Mucosa of descending colon (tissue), 3 donors: ENCODE measurements around the gene ANKRD55. TPM values are rescaled to one million over a fixed set of nuclear protein-coding genes. Genes with fewer than 3 reads are reported as not detected.

ENCODE experiments used
- ATAC-seq: fragments of 200-7000 bp; cut with Tn5 transposase; one replicate; pipeline ENCODE4 v1.9.1; 2020; ENCODE audit warnings: mild to moderate bottlenecking, moderate library complexity
- DNase-seq, 3 donors: peaks; one replicate each; pipeline ENCODE4 v3.0.0-alpha.2; 2020
- H3K36me3 ChIP-seq: fragments of 200-600 bp; one replicate; pipeline ENCODE4 v1.8.0; 2021; ENCODE audit warnings: low read depth, mild to moderate bottlenecking
- H3K4me1 ChIP-seq: fragments of 200-600 bp; one replicate; pipeline ENCODE4 v1.8.0; 2021; ENCODE audit warnings: low read depth, mild to moderate bottlenecking
- H3K4me3 ChIP-seq: fragments of 200-600 bp; one replicate; pipeline ENCODE4 v1.8.0; 2021; ENCODE audit warnings: mild to moderate bottlenecking
- H3K9me3 ChIP-seq: fragments of 200-600 bp; one replicate; pipeline ENCODE4 v1.8.0; 2021; ENCODE audit warnings: mild to moderate bottlenecking
- intact Hi-C, 2 donors: fragments of 100-400 bp; cut with DNase I in 1 of 2; cut with micrococcal nuclease in 1 of 2; formaldehyde crosslinking; loops; one replicate each; pipeline versions ENCODE4 v1.11.0 to v1.11.1; 2022; cut with DNase I, micrococcal nuclease
- total RNA-seq, 3 donors: library from RNA; stranded (reverse); fragmentation: NEBNext Ultra II Directional in 2 of 3; extraction: Animal tissue kit (Norgen Biotek cat#: 25700) in 2 of 3; gene quantifications; one replicate each; pipeline versions ENCODE4 v1.2.1 to v1.2.4, GENCODE V29; 2021 to 2023
- TF ChIP-seq, protein P1 (sequence below): fragments of 200-600 bp; IDR thresholded peaks from one replicate; pipeline ENCODE4 v1.8.0; 2022; ENCODE audit warnings: antibody characterized with exemption, mild to moderate bottlenecking
- donor health status: DM: no; HTN: no; CAD: no; lungs with moderate emphysema.
- donor health status: DM: no; HTN: no; CAD: no.
- donor health status: DM: no; HTN: yes; CAD: no.

Gene ANKRD55
- total RNA-seq, 3 donors from 2014 or later, result 0.31 TPM; not detected in 2

DNA sequence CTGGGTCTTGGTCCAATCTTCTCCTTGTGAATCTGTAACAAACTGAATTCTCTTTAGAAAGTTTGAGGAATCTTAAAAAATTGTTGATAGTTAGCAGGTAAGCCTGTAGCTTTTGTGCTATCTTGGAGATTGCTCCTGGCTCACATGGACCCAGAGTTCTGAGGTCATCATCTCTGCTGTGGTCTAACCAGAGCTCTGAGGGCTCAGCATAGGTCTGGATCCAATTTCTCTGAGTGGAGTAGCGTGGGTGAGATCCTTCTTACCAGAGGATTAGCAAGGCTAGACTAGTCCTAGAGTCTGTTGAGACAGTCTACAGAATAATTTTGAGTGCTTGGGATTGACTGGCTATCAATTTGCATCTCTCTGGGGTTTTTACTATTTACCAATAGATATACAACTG is 177.8 kb downstream of the ANKRD55 start:
- TF ChIP-seq, protein P1, sequence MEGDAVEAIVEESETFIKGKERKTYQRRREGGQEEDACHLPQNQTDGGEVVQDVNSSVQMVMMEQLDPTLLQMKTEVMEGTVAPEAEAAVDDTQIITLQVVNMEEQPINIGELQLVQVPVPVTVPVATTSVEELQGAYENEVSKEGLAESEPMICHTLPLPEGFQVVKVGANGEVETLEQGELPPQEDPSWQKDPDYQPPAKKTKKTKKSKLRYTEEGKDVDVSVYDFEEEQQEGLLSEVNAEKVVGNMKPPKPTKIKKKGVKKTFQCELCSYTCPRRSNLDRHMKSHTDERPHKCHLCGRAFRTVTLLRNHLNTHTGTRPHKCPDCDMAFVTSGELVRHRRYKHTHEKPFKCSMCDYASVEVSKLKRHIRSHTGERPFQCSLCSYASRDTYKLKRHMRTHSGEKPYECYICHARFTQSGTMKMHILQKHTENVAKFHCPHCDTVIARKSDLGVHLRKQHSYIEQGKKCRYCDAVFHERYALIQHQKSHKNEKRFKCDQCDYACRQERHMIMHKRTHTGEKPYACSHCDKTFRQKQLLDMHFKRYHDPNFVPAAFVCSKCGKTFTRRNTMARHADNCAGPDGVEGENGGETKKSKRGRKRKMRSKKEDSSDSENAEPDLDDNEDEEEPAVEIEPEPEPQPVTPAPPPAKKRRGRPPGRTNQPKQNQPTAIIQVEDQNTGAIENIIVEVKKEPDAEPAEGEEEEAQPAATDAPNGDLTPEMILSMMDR, result no peak
- Histone ChIP-seq H3K36me3 (no peaks in the 10 kb centered on the region), H3K4me1 (no peaks in the 10 kb centered on the region), H3K9me3 (no peaks in the 10 kb centered on the region), H3K4me3 (no peak overlapping the region)
- DNase-seq (no peak), ATAC-seq (no peak)
- intact Hi-C loops, result no loop called here

DNA sequence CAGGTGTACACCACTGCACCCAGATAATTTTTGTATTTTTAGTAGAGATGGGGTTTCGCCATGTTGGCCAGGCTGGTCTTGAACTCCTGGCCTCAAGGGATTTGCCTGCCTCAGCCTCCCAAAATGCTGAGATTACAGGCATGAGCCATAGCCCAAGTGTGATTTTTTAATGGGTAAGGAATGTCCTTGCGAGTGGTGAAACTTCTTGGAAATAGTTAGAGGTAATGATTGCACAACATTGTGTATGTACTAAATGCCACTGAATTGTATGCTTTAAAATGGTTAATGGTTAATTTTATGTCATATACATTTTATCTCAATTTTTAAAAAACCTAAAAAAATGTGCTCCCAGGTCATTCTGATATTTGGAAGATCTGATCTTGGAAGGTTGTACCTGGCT is 178.5 kb downstream of the ANKRD55 start:
- TF ChIP-seq, protein P1, result no peak
- intact Hi-C loops, result no loop called here
- Histone ChIP-seq H3K4me1 (no peaks in the 10 kb centered on the region), H3K4me3 (no peak overlapping the region), H3K9me3 (no peaks in the 10 kb centered on the region), H3K36me3 (no peaks in the 10 kb centered on the region)
- no peak for ATAC-seq
- no peak for DNase-seq

DNA sequence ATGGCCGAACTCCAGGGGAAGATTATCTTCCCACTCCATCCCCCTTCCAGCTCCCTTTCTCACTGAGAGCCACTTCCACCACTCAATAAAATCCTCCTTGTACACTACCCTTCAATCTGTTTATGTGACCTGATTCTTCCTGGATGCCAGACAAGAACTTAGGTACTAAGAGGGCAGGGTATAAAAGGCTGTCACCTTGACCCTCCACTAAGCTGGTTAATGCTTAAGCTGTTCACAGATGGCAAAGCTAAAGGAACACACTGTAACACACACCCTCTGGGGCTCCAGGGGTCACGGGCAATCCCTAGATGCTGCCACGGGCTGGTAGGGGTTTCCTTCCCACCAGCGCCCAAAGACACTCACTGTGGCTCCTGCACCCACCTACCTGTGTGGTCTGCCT is 179.8 kb downstream of the ANKRD55 start:
- Histone ChIP-seq H3K4me1 (no peaks in the 10 kb centered on the region), H3K36me3 (no peaks in the 10 kb centered on the region), H3K9me3 (no peaks in the 10 kb centered on the region), H3K4me3 (no peak overlapping the region)
- ATAC-seq, result no peak
- intact Hi-C loops, result no loop called here
- DNase-seq, result no peak
- TF ChIP-seq, protein P1, result no peak

DNA sequence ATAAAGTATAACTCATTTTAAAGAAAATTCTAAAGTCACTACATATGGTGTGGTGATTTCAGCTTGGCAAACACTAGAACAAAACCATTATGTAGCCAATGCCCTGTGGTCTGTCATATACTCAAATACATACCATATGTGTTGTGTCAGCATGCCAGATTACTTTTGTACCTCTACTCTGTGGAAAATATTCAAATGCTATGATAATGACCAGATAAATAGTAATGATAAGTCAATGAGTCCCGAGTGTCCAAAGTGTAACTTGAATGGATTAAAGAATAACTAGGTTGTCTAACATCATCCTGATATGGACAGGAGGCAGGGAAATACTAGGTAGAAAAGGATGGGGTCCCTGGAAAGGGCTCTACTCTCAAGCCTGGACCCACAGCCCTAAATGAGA is 180.4 kb downstream of the ANKRD55 start:
- no peaks in the 10 kb centered on the region for H3K9me3 ChIP-seq
- no peak for DNase-seq

DNA sequence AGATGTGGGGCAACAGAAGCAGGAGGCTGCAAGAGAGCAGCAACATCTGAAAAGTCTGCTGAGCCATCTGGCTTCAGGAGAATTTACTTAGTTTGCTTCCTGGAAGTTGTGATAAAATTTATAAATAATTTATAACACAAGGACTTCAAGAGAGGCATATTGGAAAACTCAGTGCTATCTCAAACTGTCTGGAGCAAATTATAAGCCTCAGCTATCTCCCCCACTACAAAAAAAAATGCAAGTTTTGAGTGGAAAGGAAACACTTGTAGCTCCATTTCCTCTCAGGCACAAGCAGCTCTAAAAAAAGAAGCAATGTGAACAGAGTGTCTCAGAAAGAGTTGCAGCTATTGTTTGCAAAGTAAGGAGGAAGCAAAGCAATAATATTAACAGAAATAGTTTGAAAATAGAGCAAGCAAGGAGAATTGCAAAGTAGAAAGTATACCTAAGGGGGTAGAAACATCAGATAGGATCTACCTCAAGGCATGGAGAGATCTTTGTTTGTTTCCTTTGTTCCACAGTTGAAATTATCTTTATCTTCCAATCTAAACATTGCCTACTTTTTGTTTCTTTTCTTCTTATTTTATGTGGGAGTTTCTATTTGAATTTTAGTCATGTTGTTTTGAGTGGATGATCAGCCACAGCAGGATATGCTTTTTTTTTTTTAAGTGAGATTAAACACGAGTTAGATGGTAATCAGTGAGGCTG is 182.4 kb downstream of the ANKRD55 start:
- Histone ChIP-seq H3K4me1 (no peaks in the 10 kb centered on the region), H3K36me3 (no peaks in the 10 kb centered on the region), H3K9me3 (no peaks in the 10 kb centered on the region), H3K4me3 (no peak overlapping the region)
- no peak for DNase-seq
- peak; percentile 16 for ATAC-seq
- intact Hi-C loops, result no loop called here
- TF ChIP-seq, protein P1, result no peak

More for the DNA sequence above, 180.4 kb downstream of the ANKRD55 start:
- ATAC-seq, result no peak
- intact Hi-C loops, result no loop called here
- H3K4me3 ChIP-seq, result no peak overlapping the region
- TF ChIP-seq, protein P1, result no peak
- H3K4me1 ChIP-seq, result no peaks in the 10 kb centered on the region
- H3K36me3 ChIP-seq, result no peaks in the 10 kb centered on the region

Other genes starting within 250 kb of the ANKRD55 start
- 100 to 1,000 TPM in 2 of 3 donors, 10 to 100 TPM in 1; 78.0 to 209 (median 126) TPM for gene IL6ST, start 238.4 kb downstream of the ANKRD55 start, total RNA-seq